ENCODE data around the gene COL18A1.

COL18A1 gene

DNA sequence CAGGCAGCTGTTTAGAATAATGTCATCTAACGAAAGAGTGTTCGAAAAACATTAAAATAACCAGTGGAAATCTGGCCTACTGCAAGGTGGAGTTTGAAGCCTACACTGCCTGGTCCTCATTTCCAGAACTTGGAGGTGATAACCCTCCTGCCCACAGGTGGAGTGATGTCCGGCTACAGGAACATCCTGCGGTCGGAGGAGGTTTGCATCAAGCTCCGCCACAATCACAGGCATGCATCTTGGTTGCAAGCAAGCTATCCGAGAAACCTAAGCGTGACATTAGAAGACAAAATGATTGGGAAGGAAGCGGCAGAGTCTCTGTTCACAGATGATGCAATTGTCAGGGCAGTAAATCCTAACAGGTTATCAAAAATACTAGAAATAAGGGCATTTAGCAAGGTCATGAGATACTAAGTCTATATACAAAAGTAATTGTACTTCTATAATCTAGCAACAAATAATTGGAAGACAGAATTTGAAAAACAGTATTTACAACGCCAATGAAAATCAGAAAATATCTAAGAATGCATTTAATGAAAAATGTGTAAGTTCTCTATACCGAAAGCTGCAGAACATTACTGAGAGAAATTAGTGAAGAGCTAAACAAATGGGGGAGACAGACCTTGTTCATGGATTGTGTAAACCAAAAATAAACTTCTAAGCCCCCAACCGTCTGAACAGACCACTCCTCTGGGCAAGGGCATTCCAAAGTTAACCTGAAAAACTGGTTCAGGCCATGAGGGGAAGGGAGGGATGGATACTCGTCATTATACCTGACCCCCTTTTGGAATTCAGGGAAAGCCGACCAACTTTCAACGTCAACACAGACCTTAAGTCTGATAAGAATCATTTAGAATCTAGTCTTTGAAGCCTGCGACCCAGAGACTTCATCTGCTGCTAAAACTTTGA, 141.9 kb downstream of the COL18A1 start:
- DNase-seq (ENCODE audit: low read depth): no peak

DNA sequence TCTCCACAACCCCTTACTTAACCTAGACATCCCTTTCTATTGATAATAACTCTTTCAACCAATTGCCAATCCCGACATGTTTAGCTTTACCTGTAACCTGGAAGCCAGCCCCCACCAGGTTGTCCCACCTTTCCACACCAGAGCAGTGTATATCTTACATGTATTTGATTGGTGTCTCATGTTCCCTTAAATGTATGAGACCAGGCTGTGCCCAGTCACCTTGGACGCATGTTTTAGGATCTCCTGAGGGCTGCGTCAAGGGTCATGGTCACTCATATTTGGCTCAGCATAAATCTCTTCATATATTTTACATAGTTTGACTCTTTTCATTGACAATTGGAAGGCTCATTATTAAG, 142.6 kb downstream of the COL18A1 start:
- no peak for DNase-seq (ENCODE audit: low read depth)

DNA sequence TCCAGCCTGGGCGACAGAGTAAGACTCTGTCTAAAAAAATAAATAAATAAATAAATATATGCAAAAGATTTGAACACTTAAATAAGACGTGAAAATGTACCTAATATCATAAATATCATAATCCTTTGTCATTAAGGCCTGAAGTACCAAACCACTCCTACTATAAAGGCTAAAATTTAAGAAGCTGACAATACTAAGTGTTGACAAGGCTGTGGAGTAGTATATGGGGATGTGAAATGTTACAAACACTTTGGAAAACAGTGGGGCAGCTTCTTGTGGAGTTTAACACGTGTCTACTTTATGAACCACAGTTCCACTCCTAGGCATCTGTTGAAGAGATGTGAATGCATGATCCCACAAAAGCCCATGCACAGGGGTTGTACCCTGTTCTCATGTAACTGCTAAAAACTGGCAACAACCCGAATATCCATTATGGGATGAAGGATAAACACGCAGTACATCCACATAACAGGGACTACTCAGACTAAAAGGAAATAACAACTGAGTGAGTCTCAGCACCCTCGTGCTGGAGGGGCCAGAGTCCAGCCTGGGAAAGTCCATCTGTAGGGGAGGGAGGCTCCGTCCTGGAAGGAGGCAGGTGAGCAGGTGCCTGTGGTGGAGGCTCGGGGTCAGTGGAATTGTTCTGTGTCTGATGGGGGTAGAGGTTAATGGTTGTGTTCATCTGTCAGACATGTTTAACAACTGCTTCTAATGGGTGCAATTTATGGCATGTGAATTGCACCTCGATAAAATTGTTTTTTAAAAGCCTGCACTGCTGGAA, 143.9 kb downstream of the COL18A1 start:
- DNase-seq (ENCODE audit: low read depth): no peak

DNA sequence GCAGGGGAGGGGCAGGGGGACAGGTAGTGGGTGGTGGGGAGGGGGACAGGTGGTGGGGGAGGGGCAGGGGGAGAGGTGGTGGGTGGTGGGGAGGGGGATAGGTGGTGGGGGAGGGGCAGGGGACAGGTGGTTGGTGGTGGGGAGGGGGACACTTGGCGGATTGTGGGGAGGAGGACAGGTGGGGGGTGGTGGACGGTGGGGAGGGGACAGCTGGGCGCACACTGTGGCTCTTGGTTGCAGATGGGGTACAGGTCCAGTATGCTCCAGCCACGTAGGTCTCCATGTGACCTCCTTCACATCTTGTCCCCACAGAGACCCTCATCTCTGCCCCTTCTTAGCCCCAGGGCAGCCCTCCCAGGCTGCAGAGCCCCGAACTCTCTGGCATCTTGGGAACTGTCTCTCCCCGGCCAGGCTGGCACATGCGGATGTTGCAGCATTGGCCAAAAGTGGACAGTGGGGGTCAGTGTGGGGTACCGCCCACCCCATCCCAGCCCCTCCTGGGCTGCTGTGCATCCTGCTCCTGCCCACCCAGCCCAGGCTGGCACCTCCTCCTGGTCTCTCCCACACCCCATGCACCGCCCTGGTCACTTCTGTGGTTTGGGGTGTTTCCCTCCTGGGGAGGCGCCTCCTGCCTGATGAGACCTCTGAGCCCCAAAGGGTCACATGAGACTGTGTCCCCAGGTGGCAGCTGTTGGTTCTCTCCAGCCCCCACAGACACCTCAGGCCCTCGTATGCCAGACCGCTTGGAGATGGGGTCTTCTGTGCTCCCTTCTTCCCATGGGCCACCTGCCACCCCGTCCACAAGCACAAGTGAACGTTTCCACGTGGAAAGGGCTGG, 144.9 kb downstream of the COL18A1 start:
- no peak for DNase-seq (ENCODE audit: low read depth)

DNA sequence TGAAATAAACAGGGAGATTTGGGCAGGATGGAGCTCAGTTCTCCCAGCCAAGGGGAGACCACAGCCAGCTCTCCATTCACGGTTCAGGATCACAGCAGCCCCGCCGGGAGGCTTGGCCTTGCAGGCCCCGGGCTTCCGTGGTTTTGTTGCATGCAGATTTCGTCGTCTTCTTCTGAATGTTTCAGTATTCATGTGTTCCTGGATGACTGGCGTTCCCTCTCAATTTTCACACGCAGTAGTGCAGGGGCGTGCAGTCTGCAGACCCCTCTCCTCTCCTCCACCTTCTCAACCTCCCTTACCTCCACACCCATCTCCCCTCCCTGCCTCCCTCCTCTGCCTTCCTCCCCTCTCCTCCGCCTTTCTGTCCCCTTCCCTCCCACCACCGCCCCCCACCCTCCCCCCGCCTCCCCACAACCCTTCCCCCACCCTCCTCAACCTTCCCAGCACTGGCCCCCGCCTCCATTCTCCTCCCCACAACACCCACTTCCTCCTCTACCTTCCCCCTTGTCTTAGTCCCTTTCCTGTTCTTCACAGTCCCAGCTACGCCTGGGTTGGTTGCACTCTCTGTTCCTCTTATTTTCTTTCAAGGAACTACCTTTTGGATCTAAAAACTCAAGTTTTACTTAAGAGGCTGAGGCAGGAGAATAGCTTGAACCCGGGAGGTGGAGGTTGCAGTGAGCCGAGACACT, 145.7 kb downstream of the COL18A1 start:
- no peak for DNase-seq (ENCODE audit: low read depth)

DNA sequence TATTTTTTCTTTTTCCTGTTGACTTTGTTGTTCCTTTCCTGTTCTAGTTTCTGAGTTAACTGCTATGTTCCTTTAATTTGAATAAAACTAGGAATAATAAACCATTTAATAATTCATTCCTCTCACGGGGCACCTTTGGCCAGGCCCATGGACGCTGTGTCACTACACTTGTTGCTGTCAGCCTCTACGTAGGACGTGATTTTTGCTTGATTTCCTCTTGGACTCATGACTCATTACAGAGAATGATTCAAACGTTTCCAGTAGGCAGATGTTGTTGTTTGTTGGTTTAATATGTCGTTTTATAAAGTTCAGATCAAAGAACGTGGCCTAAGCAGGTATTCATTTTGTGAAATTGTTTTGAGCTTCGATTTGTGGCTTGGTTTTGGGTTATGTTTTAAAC, 146.4 kb downstream of the COL18A1 start:
- no peak for DNase-seq (ENCODE audit: low read depth)

DNA sequence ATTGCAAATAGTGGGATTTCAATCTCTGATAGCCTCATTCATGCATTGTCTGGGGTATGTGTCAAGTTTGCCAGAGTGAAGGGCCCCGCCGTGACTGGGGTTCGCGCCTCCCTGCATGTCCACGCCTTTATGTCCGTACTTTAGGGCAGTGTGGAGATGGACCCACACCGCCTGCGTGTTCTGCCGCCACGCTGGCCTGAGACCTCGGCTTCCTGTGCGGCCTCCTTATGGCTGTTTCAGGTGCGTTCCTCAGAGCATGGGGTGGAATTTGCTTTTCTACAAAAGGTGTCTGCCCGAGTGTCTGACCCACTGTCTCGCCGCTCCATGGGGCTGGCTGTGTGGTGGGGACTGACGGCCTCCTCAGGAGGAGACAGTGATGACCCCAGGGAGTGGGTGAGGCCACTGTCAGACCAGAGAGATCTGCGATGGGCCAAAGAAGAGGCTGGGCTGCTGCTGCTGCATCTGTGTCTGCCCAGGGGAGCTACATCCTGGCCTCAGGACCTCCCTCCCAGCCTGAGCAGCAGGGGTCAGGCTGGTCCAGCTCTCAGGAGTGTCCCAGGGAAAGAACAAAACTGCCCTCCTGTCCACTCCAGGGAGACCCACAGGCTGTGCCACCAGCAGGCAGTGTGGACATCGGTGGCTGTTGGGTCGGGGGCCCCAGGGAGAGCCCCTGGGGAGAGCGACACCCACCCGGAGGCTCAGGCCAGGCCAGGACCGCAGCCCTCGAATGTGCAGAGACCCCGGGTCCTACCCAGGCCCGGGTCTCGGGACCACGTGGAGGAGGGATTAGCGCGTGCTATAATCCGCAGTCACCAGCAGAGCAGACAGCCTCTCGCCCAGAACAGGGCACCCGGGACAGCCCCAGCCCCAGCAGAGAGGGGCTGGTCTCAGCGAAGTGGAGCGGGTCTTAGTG, 147.1 kb downstream of the COL18A1 start:
- no peak for DNase-seq (ENCODE audit: low read depth)

DNA sequence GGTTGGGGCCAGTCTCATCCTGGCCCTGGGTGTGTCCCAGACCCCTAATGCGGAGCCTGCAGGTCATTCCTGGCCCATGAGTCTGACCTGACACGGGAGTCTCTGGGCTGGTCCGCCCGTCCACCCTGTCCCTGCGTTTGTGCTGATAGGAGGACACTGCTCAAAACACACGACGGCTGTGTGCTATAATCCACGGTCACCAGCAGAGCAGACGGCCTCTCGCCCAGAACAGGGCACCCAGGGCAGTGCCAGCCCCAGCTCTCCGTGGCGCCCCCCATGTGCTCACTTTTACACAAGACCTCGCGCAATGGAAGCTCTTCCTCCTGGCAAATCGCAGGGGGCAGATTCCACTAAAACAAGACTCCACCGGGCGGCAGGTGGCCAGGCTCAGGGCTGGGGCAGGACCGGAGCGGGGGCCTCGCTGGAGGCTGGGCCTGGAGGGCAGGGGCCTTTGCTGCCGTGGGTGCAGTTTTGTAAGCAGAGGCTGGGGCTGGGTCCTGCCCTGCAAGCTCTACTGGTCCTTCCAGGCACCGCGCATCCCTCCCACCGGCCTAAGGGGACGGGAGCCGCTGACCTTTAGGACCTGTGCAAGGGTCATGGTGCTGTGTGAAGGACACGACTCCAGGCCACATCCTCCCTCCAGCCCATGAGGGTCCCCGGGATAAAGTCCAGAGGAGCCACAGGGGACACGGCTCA, 147.9 kb downstream of the COL18A1 start:
- DNase-seq (ENCODE audit: low read depth): no peak

DNA sequence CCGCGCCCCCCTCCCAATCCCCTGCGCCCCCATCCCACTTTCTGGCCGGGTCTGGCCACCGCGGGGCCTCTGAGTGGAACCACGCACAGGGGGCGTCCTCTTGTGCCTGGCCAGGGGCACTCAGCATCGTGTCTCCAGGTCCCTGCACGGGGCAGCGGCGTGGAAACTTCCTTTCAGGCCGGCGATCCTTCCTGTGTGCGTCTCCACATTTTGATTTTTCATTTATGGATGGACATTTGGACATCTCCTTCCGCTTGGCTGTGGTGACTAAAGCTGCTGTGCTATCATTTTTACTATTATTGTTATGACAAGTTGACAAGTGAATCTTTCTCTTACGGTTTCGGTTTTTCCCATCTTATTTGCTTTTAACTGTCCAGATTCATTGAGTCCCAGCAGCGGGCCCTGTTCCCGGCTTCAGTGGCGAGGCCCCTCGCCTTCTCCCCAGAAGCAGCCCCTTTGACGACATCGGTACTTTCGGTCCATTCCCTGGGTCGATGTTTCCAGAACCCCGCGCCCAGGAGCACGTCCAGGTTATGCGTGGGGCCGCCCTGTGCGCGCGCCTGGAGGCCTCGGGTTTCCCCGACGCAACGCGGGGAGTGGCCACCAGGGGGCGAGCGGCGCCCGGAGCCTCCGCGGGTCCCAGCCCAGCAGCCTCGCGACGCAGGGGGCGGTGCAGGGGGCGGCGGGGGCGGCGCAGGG, 149.7 kb downstream of the COL18A1 start:
- peak; percentile 85 for DNase-seq (ENCODE audit: low read depth)

DNA sequence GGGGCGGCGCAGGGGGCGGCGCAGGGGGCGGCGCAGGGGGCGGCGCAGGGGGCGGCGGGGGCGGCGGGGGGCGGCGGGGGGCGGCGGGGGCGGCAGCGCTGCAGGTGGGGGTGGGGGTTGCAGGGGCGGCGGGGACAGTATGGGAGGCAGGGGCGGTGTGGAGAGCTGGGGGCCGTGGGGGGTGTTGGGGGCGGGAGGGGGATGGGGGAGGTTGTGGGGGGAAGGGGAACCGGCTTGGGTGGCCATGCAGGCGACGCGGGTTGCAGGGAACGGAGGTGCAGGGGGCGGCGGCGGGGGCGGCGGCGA, 150.2 kb downstream of the COL18A1 start:
- no peak for DNase-seq (ENCODE audit: low read depth)

DNA sequence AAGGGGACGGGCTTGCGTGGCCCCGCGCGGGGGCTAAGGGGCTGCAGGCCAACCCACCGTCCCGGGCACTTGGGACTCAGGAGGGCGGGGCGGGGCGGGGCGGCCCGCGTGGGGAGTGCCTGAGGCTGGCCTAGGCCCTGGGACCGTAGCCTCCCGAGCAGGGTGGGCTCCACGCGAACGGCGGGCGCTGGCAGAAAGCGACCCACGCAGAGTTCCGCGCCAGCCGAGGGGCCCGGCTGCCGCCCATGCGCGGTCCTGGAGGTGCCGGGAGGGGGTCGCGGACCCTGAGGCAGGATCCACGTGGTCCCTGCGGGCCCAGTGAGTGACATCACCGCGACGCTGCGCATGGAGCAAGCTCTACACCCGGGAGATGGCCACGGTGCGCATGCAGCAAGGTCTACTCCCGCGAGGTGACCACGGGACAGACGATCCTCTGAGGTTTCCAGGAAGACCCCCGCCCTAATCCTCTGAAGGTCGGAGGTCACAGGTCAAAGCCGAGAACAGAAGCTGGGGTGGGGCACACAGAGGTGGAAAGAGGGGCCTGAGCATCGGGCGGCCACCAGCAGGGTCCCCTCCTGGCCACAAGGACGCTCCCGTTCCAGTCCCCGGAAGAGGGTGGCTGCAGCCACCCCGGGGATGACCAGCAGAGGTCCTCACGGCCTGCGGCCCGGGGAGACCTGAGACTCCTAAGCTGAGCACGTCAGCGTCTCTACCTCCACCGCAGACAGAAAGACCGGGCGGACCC, 150.8 kb downstream of the COL18A1 start:
- DNase-seq (ENCODE audit: low read depth): no peak

DNA sequence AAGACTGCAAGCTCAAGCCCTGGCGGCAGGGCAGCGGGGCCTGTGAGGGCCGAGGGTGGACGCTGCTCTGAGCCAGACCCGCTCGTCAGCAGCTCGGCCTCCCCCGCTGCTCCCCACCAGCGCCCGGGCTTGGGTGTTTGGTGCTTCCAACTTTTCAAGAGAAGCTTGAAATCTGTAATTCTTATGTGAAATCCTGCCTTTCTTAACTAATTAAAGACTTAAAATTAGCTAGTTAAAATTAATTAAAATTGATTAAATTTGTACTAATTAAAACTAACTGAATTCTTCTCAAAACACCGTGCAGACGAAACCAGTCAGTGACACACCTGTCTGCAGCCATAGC, 151.3 kb downstream of the COL18A1 start:
- no peak for DNase-seq (ENCODE audit: low read depth)

DNA sequence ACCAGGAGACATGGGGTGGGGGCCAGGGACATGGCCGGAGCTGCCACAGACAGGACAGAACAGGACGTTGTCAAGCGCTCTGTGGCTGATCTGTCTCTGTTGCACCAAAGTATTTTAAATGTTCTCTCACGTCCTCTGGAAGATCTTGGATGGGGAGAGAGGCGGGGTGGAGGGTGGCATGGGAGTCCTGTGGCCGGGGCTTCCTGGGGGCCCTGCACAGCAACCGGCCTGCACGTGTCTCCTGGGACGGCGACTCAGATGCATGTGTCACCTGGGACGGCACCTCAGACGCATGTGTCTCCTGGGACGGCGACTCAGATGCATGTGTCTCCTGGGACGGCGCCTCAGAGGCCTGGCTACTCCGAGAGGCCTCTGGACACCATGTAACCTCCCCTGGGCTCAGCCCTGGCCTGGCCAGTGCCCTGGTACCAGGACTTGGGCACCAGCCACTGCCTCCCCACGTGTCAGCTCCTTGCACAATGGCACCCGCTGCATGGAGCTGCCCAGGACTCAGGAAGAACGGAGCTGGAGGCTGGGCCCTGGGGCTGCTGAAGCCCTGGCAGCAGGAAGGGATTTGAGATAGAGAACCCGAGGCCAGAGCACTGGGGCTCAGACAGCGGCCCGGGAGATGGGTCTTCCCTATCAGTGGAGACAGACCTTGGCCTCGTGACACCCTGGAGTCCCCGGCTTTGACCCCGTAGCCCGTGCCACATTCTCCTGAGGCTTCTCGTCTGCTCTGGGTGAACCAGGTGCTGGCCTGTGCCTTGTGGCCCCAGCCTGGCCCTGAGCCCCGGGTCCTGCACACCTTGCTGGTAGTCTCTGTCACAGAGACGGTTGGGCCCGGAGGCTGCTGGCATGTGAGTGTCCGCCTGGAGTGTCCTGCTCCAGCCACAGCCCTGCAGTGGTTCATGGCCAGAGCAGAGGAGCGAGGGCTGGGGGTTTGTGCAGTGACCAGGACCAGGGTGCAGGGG, 152.0 kb downstream of the COL18A1 start:
- no peak for DNase-seq (ENCODE audit: low read depth)

DNA sequence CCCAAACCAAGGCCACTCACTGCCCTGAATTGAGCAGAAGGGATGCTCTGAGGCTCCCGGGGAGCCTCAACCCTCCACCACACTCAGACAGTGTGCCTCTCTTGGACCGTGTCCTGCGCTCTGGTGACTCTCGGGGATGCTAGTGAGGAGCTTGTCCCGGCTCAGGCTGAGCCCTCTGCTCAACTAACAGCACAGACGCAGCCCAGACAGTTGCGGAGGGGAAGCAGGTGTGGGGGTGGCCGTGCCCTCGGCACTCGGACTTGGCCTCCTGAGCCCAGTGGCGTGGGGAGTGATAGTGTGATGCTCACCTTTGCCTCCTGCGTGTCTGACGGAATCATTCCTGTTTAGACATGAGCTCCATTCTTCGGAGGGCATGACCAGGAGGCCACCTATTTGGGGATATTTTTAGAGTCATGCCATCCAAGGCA, 152.7 kb downstream of the COL18A1 start:
- DNase-seq (ENCODE audit: low read depth): no peak

DNA sequence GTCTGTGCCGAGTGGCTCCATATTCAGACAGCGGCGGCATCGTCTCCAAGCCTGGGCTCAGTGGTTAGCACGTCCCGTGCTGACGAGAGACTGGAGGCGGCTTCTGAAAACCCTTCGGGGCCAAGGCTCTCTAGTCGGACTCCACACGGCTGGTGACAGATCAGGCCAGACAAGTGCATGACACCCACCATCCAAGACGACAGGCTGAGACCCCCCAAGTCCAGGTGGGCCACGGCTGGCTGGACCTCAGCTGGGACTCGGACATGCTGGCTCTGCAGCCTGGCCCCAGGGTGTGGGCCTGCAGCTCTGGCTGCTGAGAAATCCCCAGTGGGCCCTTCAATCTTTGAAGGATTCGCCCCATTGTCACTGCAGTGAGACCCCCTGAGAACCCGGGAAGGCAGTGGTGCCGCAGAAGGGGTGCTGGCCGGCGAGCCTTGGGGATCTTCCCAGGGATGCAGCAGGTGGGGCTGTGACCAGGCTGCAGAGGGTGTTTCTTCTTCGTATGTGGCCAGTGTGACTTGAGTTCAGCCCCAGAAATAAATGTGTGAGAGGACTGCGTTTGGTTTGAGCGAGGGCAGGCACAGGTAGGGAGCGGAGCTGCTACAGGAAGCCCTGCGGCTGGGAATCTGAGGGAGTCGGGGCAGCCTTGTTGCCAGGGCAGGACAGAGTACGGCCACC, 153.2 kb downstream of the COL18A1 start:
- DNase-seq (ENCODE audit: low read depth): no peak

DNA sequence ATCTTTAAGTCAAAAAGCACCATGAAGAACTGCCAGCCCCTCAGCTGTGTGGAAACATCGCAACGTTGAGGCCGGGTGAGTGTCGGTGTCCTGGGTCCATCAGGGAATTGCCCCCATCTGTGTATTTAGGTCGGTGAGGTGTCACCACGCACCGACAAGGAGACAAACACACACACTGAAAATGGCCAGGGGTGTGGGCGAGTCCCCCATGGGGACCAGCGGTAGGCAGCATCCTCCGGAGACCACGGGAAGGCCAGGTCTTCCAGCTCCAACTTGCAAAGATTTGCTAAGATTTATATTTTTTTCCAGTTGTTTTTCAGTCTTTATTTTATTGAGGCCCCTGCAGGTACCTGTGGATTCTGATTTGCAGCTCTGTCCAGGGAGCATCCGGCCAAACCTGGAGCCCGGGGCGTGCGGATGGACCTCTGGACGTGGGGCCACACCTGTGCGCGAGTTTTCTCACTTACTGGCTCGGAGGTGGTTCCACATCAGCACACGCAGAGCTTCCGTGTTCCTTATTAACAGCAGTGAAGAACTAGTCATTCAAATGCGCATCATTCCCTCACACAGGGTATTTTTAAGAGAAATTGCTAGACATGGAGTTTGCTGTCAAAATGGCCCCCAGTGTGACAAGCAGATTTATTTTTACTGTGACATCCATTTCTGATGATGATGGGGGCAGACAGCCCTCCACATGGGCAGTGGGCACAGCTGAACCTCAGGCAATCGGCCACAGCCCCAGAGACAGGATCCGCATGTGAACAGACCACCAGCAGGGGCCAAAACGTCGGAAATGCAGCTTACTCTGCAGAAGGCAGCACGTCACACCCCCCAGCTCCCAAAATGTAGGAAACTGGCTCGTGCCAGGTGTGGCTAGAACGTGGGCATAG, 154.5 kb downstream of the COL18A1 start:
- no peak for DNase-seq (ENCODE audit: low read depth)
